ENCODE results near the gene NBPF6. TPM values are rescaled to one million over a fixed set of nuclear protein-coding genes. Genes with fewer than 3 reads are reported as not detected.
"Not testable (repeated sequence)": the region's sequence is repeated elsewhere in the genome, so short reads cannot be mapped to it uniquely, and the experiment has no call there.

The NBPF6 gene
- not detected for total RNA-seq

GRCh38 chr1:108450043-108450442 lies at the start of gene NBPF6:
NBPF6 (plus strand) TSS chr1:108450343; CDS start chr1:108450602, 259 bp downstream.
- H3K27me3 ChIP-seq (ENCODE audit: insufficient read depth, low read length); H3K9me3 ChIP-seq (ENCODE audit: low read depth, low read length); H3K4me3 ChIP-seq (ENCODE audit: low read length); H3K4me1 ChIP-seq (ENCODE audit: insufficient read depth, low read length): not testable (repeated sequence)

DNA sequence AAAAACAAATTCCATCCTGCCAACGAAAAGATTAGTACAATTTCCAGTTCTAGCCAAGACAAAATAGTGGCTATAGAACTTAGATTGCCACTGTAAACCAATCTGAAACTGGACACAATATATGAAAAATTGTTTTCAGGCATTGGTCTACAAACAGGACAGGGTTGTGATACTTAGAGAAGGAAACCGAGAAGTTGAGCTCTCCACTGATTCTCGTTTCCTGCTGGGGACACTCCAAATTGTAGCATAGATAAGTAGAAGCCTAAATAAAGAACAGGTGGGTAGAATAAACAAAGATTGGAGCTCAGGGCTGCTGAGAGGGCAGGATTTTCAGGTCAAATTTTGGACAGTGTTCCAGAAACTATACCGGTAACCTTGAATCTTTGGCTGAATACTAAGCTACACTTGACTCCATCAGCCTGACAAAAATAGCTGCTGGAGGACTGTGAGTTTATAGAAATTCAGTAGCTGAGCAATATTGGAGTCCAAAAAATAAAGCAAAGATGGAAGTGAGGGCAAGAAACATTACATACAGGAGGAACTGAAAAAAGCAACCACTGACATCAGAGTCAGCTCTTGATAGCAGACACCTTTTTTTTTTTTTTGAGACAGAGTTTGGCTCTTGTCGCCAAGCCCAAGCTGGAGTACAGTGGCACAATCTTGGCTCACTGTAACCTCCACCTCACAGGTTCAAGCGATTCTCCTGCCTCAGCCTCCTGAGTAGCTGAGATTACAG lies 38.9 kb upstream of the NBPF6 start:
- not testable (repeated sequence) for H3K4me1 ChIP-seq (ENCODE audit: insufficient read depth, low read length); H3K27me3 ChIP-seq (ENCODE audit: insufficient read depth, low read length)

GRCh38 chr1:108420129-108420528 lies 30.0 kb upstream of the NBPF6 start:
- H3K27me3 ChIP-seq (ENCODE audit: insufficient read depth, low read length); H3K4me1 ChIP-seq (ENCODE audit: insufficient read depth, low read length); H3K4me3 ChIP-seq (ENCODE audit: low read length); H3K9me3 ChIP-seq (ENCODE audit: low read depth, low read length): not testable (repeated sequence)

More for the DNA sequence above, 38.9 kb upstream of the NBPF6 start:
- H3K9me3 ChIP-seq (ENCODE audit: low read depth, low read length); H3K4me3 ChIP-seq (ENCODE audit: low read length): not testable (repeated sequence)

DNA sequence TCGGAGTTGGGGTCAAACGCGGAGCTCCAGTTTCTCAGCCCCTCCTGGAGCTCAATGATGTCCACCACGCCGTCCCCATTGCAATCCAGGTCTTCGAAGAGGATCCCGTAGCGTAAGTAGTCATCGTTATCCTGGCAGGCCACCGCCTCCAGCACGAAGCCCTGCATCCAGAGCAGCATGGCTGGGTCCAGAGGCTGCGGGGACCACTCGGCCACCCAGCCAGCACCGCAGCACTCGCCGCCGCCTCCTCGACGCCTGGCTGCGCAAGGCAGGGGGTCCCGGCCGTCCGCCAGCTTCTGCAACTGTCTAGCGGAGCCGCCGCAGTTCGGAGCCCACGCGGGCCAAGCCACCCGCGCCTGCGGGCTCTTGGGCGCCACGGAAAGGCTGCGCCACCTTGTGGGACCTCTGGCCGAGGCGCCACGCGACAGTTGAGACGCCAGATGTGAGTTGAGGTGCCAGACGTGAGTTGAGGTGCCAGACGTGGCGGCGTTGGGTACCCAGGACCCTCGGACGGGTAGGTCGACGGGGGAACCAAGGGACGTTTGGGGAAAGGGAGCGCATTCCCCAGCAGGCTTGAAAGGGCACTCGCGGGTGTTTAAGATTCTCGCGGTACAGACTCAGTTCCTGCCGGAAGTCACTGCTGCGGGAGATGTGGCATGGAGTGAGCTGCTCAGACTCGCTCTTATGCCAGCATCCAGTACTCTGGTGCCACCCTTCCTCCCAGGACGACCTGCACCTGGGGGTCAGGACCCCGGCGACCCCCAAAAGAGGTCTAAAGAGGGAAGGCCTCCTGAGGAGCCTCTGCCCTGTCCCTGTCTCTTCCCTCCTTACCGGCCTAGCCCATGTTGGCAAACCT lies 28.9 kb upstream of the NBPF6 start:
- H3K27me3 ChIP-seq (ENCODE audit: insufficient read depth, low read length); H3K9me3 ChIP-seq (ENCODE audit: low read depth, low read length); H3K4me3 ChIP-seq (ENCODE audit: low read length); H3K4me1 ChIP-seq (ENCODE audit: insufficient read depth, low read length): not testable (repeated sequence)

DNA sequence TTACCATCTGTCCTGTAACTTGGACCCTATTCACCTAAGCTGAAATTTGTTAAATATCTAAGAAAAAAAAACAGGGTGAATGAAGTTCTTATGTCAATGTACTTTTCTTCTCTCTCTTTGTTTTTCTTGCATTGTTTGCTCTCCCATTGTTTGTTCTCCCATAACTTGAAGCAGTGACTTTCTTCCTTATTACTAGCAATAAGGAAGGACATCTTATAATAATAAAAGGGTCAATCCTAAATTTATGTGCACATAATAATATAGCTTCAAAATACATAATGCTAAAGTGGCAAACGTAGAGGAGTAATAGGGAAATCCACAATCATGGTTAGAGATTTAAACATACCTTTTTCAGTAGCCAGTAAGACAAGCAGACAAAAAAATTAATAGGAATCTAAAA lies 23.3 kb upstream of the NBPF6 start:
- not testable (repeated sequence) for H3K27me3 ChIP-seq (ENCODE audit: insufficient read depth, low read length); H3K9me3 ChIP-seq (ENCODE audit: low read depth, low read length); H3K4me1 ChIP-seq (ENCODE audit: insufficient read depth, low read length); H3K4me3 ChIP-seq (ENCODE audit: low read length)

DNA sequence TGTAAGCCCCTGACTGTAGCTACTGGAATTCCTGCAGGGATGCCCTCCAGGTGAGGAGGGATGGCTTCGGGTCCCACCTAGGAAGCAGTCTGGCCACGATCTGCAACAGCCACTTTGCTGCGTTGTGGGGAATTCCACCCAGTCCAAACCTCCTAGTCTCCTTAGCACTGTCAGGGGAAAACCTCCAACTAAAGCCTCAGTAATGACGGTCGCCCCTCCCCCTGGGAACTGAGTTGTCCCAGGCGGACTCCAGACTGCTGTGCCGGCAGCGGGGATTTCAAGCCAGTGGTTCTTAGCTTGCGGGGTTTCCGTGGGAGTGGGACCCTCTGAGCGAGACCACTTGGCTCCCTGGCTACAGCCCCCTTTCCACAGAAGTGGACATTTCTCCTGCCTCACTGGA lies 18.1 kb upstream of the NBPF6 start:
- not testable (repeated sequence) for H3K9me3 ChIP-seq (ENCODE audit: low read depth, low read length); H3K27me3 ChIP-seq (ENCODE audit: insufficient read depth, low read length); H3K4me3 ChIP-seq (ENCODE audit: low read length); H3K4me1 ChIP-seq (ENCODE audit: insufficient read depth, low read length)

DNA sequence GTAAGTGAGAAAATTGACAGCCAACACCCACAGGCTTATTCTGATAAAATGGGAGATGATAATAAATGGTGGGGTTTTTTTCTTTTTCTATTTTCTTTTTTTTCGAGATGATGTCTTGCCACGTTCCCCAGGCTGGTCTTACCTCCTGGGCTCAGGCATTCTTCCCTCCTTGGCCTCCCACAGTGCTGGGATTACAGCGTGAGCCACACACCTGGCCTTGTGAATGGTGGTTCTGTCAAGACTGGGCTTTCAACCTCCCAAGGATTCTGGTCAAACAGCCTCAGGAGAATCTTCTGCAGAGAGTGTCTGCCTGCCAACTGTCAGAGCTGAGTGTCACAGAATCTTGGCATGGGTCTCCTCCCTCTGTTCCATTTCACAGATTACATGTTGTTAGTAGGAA lies 16.7 kb upstream of the NBPF6 start:
- H3K4me1 ChIP-seq (ENCODE audit: insufficient read depth, low read length); H3K27me3 ChIP-seq (ENCODE audit: insufficient read depth, low read length); H3K9me3 ChIP-seq (ENCODE audit: low read depth, low read length); H3K4me3 ChIP-seq (ENCODE audit: low read length): not testable (repeated sequence)

DNA sequence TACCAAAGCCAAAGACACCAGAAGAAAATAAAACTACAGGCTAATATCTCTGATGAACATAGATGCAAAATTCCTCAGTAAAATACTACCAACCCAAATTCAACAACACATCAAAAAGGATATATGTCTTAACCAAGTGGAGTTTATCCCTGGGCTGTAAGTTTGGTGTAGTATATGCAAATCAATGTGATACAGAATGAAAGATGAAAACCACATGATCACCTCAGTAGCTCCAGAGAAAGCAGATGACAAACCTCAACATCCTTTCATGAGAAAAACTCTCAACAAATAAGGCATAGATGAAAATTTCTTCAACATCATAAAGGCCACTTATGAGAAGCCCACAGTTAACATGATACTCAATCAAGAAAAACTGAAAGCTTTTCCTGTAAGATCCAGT lies 11.6 kb upstream of the NBPF6 start:
- not testable (repeated sequence) for H3K9me3 ChIP-seq (ENCODE audit: low read depth, low read length); H3K4me3 ChIP-seq (ENCODE audit: low read length); H3K4me1 ChIP-seq (ENCODE audit: insufficient read depth, low read length); H3K27me3 ChIP-seq (ENCODE audit: insufficient read depth, low read length)

- H3K27me3 ChIP-seq (ENCODE audit: insufficient read depth, low read length); H3K4me3 ChIP-seq (ENCODE audit: low read length); H3K9me3 ChIP-seq (ENCODE audit: low read depth, low read length); H3K4me1 ChIP-seq (ENCODE audit: insufficient read depth, low read length): not testable (repeated sequence)
Measured at GRCh38 chr1:108454521-108454920, 4.4 kb downstream of the NBPF6 start.

DNA sequence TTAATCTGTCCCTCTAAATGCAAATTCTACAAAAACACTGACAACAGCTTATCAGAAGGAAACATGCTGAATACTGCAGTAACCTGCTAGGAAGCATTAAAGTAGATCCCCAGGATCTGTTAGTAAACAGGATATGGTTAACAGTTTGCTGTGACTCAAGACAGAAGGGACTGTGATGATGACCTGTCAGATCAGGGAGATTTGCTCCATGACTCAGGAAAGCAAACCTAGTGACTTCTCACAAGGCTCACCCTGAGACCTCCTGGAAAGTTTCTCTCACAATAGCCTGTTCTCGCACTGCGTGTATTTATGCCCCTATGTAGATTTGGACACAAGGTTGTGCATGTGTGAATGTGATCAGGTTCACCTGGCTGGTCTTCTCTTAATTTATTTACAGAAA lies 8.5 kb downstream of the NBPF6 start:
- H3K27me3 ChIP-seq (ENCODE audit: insufficient read depth, low read length); H3K4me3 ChIP-seq (ENCODE audit: low read length); H3K9me3 ChIP-seq (ENCODE audit: low read depth, low read length); H3K4me1 ChIP-seq (ENCODE audit: insufficient read depth, low read length): not testable (repeated sequence)

DNA sequence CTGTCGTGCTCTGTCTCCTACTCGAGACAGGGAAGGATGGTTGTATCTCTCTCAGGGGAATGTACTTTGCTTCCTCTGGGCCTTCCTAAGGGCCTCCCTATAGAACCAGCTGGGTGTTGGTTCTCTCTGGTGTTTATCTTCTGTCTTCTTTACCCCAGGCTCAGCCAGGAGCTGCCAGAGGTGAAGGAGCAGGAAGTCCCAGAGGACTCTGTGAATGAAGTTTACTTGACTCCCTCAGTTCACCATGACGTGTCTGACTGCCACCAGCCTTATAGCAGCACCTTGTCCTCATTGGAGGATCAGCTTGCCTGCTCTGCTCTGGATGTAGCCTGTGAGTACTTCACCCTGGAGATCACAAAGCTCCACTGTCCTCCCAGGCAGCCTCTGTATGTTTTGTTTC lies 11.6 kb downstream of the NBPF6 start:
- H3K4me3 ChIP-seq (ENCODE audit: low read length); H3K9me3 ChIP-seq (ENCODE audit: low read depth, low read length); H3K4me1 ChIP-seq (ENCODE audit: insufficient read depth, low read length); H3K27me3 ChIP-seq (ENCODE audit: insufficient read depth, low read length): not testable (repeated sequence)

- H3K27me3 ChIP-seq (ENCODE audit: insufficient read depth, low read length); H3K9me3 ChIP-seq (ENCODE audit: low read depth, low read length); H3K4me3 ChIP-seq (ENCODE audit: low read length); H3K4me1 ChIP-seq (ENCODE audit: insufficient read depth, low read length): not testable (repeated sequence)
Measured at GRCh38 chr1:108463962-108464361, 13.8 kb downstream of the NBPF6 start.

DNA sequence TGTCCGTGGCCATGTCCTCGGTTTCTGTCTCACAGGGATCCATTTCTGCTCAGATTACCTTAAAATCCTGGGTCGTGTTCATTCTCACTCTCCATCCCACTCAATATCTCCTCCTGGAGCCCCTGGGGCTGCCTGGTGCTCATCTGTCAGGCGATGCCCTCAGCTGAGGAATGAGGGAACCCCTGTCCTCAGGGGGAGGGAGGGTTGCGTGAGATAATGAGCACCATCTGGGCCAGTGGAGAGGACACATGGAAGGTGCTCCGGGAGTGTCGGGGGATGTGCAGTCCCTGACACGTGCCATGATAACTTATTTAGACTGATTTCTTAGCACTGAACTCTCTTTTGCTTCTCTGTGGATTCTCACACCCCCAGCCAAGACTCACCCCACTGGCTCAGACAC lies 16.0 kb downstream of the NBPF6 start:
- not testable (repeated sequence) for H3K4me1 ChIP-seq (ENCODE audit: insufficient read depth, low read length); H3K27me3 ChIP-seq (ENCODE audit: insufficient read depth, low read length); H3K9me3 ChIP-seq (ENCODE audit: low read depth, low read length); H3K4me3 ChIP-seq (ENCODE audit: low read length)

DNA sequence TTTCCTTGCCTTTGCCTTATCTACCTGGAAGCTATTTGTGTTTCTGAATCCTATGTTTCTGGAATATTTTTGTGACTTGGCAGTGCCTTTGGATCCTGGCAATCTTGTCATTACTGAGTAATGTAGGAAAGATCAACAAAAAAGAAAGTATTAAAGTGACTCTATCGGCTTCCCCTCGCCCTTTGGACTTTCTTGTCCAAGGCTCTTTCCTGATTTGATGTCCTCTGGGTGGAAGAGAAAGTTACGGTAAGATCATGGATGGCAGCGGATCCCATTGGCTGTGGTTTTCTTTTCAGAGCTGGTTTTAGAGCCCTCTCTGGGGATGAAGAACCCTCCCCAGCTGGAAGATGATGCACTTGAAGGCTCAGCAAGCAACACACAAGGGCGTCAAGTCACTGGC lies 17.0 kb downstream of the NBPF6 start:
- not testable (repeated sequence) for H3K9me3 ChIP-seq (ENCODE audit: low read depth, low read length); H3K4me1 ChIP-seq (ENCODE audit: insufficient read depth, low read length); H3K4me3 ChIP-seq (ENCODE audit: low read length); H3K27me3 ChIP-seq (ENCODE audit: insufficient read depth, low read length)

GRCh38 chr1:108470750-108471149 lies 20.6 kb downstream of the NBPF6 start:
- H3K27me3 ChIP-seq (ENCODE audit: insufficient read depth, low read length); H3K4me1 ChIP-seq (ENCODE audit: insufficient read depth, low read length); H3K4me3 ChIP-seq (ENCODE audit: low read length); H3K9me3 ChIP-seq (ENCODE audit: low read depth, low read length): not testable (repeated sequence)

DNA sequence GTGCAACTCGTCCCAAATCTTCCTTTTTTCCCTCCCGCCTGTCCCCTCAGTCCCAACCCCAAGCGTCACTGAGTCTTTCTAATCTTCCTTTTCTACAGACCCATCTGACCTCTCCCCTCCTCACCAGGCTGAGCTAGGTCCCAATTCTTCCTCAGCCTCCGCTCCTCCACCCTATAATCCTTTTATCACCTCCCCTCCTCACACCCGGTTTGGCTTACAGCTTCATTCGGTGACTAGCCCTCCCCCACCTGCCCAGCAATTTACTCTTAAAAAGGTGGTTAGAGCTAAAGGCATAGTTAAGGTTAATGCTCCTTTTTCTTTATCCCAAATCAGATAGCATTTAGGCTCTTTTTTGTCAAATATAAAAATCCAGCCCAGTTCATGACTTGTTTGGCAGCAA lies 24.4 kb downstream of the NBPF6 start:
- H3K9me3 ChIP-seq (ENCODE audit: low read depth, low read length); H3K27me3 ChIP-seq (ENCODE audit: insufficient read depth, low read length); H3K4me1 ChIP-seq (ENCODE audit: insufficient read depth, low read length); H3K4me3 ChIP-seq (ENCODE audit: low read length): not testable (repeated sequence)
